ENCODE data around the gene ITPK1. TPM values are rescaled to one million over a fixed set of nuclear protein-coding genes. Genes with fewer than 3 reads are reported as not detected.

ITPK1 gene
- polyA plus RNA-seq, 2 of the 4 experiments (the other 2 are of a cell fraction) = 46.2 to 47.0 TPM

GRCh38 chr14:93042968-93043940, 72.5 kb downstream of the ITPK1 start:
- H3K9me3 ChIP-seq = no peaks in the 10 kb centered on the region
- WGBS (ENCODE audit: missing lambda C conversion rate) = 27% methylated on average over 13 of the region's 13 CpGs
- peaks cover 82% of the 10 kb centered on the region for H3K4me1 ChIP-seq
- peak overlapping the region; percentile 88 to 95 for H3K27ac ChIP-seq
- POLR2A ChIA-PET = interaction anchor here (1.0 kb wide), 1 partner anchor 11 kb away, joined by 3 read pairs; no protein-coding TSS in a partner anchor
- DNase-seq (ENCODE audit: low read depth in 1 of 2, low spot score in 1 of 2) (peak; percentile 90 to 95), ATAC-seq (peak; percentile 88 to 92), FAIRE-seq (peak; percentile 65)
- peak; percentile 59 for TF ChIP-seq MAX (IDR thresholded peaks at IDR 0.05)
- no peak for TF ChIP-seq ZNF302 (CRISPR knock-in tag; IDR thresholded peaks at IDR 0.05)
- no peak for TF ChIP-seq JUNB (IDR thresholded peaks at IDR 0.05)
- TF ChIP-seq MYC (IDR thresholded peaks at IDR 0.05; ENCODE audit: borderline replicate concordance, low read length) = no peak
- TF ChIP-seq CHD2 (IDR thresholded peaks at IDR 0.05; ENCODE audit: low read length, partially characterized antibody) = no peak
- 0 out of 2 replicates have a peak, but pooled peaks have one; percentile 29 for TF ChIP-seq GATA3 (IDR thresholded peaks at IDR 0.05; ENCODE audit: borderline replicate concordance)
- TF ChIP-seq RFX5 (IDR thresholded peaks at IDR 0.05) = no peak
- TF ChIP-seq HOXB13 (CRISPR knock-in tag; IDR thresholded peaks at IDR 0.05; ENCODE audit: low read depth) = peak; percentile 77; the same call in 1 of the 2 replicates
- peak in 1 of 2 experiments; percentile 37; a peak in 1 of 4 replicates for TF ChIP-seq CEBPB (IDR thresholded peaks at IDR 0.05)
- TF ChIP-seq FOSL2 (IDR thresholded peaks at IDR 0.05) = no peak
- 0 out of 2 replicates have a peak, but pooled peaks have one; percentile 4 for TF ChIP-seq FOSL2 (CRISPR knock-in tag; IDR thresholded peaks at IDR 0.05)
- TF ChIP-seq HOXA7 (CRISPR knock-in tag; IDR thresholded peaks at IDR 0.05) = no peak
- TF ChIP-seq ELK1 (IDR thresholded peaks at IDR 0.05; ENCODE audit: low read depth, low read length) = no peak
- TF ChIP-seq, protein P1, sequence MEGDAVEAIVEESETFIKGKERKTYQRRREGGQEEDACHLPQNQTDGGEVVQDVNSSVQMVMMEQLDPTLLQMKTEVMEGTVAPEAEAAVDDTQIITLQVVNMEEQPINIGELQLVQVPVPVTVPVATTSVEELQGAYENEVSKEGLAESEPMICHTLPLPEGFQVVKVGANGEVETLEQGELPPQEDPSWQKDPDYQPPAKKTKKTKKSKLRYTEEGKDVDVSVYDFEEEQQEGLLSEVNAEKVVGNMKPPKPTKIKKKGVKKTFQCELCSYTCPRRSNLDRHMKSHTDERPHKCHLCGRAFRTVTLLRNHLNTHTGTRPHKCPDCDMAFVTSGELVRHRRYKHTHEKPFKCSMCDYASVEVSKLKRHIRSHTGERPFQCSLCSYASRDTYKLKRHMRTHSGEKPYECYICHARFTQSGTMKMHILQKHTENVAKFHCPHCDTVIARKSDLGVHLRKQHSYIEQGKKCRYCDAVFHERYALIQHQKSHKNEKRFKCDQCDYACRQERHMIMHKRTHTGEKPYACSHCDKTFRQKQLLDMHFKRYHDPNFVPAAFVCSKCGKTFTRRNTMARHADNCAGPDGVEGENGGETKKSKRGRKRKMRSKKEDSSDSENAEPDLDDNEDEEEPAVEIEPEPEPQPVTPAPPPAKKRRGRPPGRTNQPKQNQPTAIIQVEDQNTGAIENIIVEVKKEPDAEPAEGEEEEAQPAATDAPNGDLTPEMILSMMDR (IDR thresholded peaks at IDR 0.05) = no peak
- TF ChIP-seq JUN (IDR thresholded peaks at IDR 0.05) = peak; percentile 33 to 61; a peak in 3 of 5 replicates
- no peak for TF ChIP-seq TP53 (CRISPR knock-in tag; IDR thresholded peaks at IDR 0.05)
- peak; percentile 30 for TF ChIP-seq POLR2A (IDR thresholded peaks at IDR 0.05; ENCODE audit: low read length)
- TF ChIP-seq RARB (CRISPR knock-in tag; IDR thresholded peaks at IDR 0.05) = no peak
- TF ChIP-seq EP300 (IDR thresholded peaks at IDR 0.05) = peak in 1 of 2 experiments; percentile 55; a peak in 1 of 5 replicates
- TF ChIP-seq SMC3 (IDR thresholded peaks at IDR 0.05) = 0 out of 3 replicates have a peak, but pooled peaks have one; percentile 16
- TF ChIP-seq NFE2L2 (conservative IDR thresholded peaks at IDR 0.05; ENCODE audit: low read length) = no peak
- no peak for TF ChIP-seq ZC3H11A (IDR thresholded peaks at IDR 0.05)
- no peak for TF ChIP-seq TFCP2L1 (CRISPR knock-in tag; IDR thresholded peaks at IDR 0.05)
- 0 out of 3 replicates have a peak overlapping the region, but pooled peaks have one; percentile 18 for H3K4me3 ChIP-seq
- peak overlapping the region; percentile 79 for H3K4me2 ChIP-seq
- CTCF ChIA-PET = interaction anchor here (1.0 to 1.1 kb wide), 2 partner anchors 12 to 91 kb away, joined by 3 read pairs; no protein-coding TSS in a partner anchor

GRCh38 chr14:93041830-93042229, 73.9 kb downstream of the ITPK1 start:
- ChIA-PET POLR2A (no interaction called here), CTCF (interaction anchor here (0.9 kb wide), 1 partner anchor 71 kb away, joined by 3 read pairs; no protein-coding TSS in a partner anchor)
- H3K4me2 ChIP-seq = no peak overlapping the region
- FAIRE-seq (no peak), DNase-seq (ENCODE audit: low read depth in 1 of 2, low spot score in 1 of 2) (no peak), ATAC-seq (no peak)
- peaks cover 88% of the 10 kb centered on the region for H3K4me1 ChIP-seq
- no peak overlapping the region for H3K4me3 ChIP-seq
- no peaks in the 10 kb centered on the region for H3K9me3 ChIP-seq
- peak overlapping the region; percentile 88 to 95; a peak in 5 of 6 replicates for H3K27ac ChIP-seq
- WGBS (ENCODE audit: missing lambda C conversion rate) = 100% methylated on average over 2 of the region's 3 CpGs
- TF ChIP-seq RCOR1 (IDR thresholded peaks at IDR 0.05; ENCODE audit: low read depth, low read length) (no peak), ZSCAN20 (CRISPR knock-in tag; IDR thresholded peaks at IDR 0.05) (no peak), CEBPB (IDR thresholded peaks at IDR 0.05) (no peak), BCL3 (IDR thresholded peaks at IDR 0.05) (no peak), ZFP36 (IDR thresholded peaks at IDR 0.05; ENCODE audit: borderline replicate concordance, partially characterized antibody) (no peak), POLR2AphosphoS2 (conservative IDR thresholded peaks at IDR 0.05; ENCODE audit: low read length) (no peak), CBX2 (IDR thresholded peaks at IDR 0.05; ENCODE audit: borderline replicate concordance, low read depth) (no peak), TFCP2L1 (CRISPR knock-in tag; IDR thresholded peaks at IDR 0.05) (no peak), POLR2A (IDR thresholded peaks at IDR 0.05; ENCODE audit: low read length) (no peak), SMC3 (IDR thresholded peaks at IDR 0.05) (no peak), HOXB13 (CRISPR knock-in tag; IDR thresholded peaks at IDR 0.05; ENCODE audit: low read depth) (no peak), EP300 (IDR thresholded peaks at IDR 0.05) (no peak), FOSB (CRISPR knock-in tag; IDR thresholded peaks at IDR 0.05) (no peak), HOXB5 (CRISPR knock-in tag; IDR thresholded peaks at IDR 0.05) (no peak)
